ENCODE results near the gene ARL15.

The ARL15 gene

DNA sequence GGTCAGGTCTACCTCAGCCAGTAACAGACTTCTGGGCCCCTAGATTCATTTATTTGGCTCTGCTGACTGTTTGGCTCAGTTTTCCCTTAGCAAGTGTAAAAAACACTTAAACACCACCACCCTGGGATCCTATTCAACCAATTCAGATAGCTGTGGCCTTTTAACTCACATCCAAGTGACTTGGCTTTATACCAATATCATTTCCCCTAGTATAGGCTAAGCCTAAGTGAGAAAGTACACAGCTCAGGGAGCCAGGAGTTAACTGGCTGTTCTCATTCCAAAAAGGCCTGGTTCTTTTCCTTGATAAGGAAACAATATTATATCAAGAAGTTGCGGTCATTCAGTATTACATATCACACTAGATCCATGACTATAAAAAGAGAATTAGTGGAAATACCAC, 163.5 kb downstream of the ARL15 start:
- TF ChIP-seq, protein P1, sequence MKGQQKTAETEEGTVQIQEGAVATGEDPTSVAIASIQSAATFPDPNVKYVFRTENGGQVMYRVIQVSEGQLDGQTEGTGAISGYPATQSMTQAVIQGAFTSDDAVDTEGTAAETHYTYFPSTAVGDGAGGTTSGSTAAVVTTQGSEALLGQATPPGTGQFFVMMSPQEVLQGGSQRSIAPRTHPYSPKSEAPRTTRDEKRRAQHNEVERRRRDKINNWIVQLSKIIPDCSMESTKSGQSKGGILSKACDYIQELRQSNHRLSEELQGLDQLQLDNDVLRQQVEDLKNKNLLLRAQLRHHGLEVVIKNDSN (IDR thresholded peaks at IDR 0.05) = no peak
- TF ChIP-seq EP300 (IDR thresholded peaks at IDR 0.05; ENCODE audit: borderline replicate concordance) (no peak), NFIC (IDR thresholded peaks at IDR 0.05) (no peak), TCF12 (IDR thresholded peaks at IDR 0.05; ENCODE audit: low read depth) (no peak), CREB1 (IDR thresholded peaks at IDR 0.05; ENCODE audit: low read depth) (no peak)

DNA sequence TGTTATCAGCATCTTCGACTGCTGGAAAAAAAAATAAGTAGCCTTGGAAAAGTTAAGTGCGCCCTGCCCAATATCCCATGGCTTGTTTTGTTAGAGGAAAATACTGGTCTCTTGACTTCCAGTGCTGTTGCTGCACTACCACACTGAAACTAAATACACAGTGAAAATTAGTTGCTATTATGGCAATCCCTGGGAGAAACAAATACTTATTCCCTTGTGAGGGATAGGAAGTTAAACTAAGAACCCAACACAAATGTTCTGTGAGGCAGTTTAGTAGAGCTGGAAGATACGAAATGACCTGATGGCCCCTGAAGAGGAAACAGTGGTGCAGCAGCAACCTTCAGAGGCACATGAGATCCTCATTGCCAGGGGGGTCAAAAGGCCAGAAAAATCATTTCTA, 164.0 kb downstream of the ARL15 start:
- TF ChIP-seq RAD21 (IDR thresholded peaks at IDR 0.05; ENCODE audit: low read depth) (no peak), ZBTB7A (IDR thresholded peaks at IDR 0.05; ENCODE audit: low read depth) (no peak), TAF1 (IDR thresholded peaks at IDR 0.05; ENCODE audit: low read depth) (no peak), TCF12 (IDR thresholded peaks at IDR 0.05; ENCODE audit: low read depth) (no peak), NFIC (IDR thresholded peaks at IDR 0.05) (no peak), EP300 (IDR thresholded peaks at IDR 0.05; ENCODE audit: borderline replicate concordance) (no peak), FOXM1 (IDR thresholded peaks at IDR 0.05; ENCODE audit: borderline replicate concordance, low read depth) (no peak), YY1 (IDR thresholded peaks at IDR 0.05; ENCODE audit: low read depth) (no peak)
- TF ChIP-seq, protein P1 (IDR thresholded peaks at IDR 0.05) = no peak
- TF ChIP-seq, protein P2, sequence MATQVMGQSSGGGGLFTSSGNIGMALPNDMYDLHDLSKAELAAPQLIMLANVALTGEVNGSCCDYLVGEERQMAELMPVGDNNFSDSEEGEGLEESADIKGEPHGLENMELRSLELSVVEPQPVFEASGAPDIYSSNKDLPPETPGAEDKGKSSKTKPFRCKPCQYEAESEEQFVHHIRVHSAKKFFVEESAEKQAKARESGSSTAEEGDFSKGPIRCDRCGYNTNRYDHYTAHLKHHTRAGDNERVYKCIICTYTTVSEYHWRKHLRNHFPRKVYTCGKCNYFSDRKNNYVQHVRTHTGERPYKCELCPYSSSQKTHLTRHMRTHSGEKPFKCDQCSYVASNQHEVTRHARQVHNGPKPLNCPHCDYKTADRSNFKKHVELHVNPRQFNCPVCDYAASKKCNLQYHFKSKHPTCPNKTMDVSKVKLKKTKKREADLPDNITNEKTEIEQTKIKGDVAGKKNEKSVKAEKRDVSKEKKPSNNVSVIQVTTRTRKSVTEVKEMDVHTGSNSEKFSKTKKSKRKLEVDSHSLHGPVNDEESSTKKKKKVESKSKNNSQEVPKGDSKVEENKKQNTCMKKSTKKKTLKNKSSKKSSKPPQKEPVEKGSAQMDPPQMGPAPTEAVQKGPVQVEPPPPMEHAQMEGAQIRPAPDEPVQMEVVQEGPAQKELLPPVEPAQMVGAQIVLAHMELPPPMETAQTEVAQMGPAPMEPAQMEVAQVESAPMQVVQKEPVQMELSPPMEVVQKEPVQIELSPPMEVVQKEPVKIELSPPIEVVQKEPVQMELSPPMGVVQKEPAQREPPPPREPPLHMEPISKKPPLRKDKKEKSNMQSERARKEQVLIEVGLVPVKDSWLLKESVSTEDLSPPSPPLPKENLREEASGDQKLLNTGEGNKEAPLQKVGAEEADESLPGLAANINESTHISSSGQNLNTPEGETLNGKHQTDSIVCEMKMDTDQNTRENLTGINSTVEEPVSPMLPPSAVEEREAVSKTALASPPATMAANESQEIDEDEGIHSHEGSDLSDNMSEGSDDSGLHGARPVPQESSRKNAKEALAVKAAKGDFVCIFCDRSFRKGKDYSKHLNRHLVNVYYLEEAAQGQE (IDR thresholded peaks at IDR 0.05; ENCODE audit: low read depth) = no peak

DNA sequence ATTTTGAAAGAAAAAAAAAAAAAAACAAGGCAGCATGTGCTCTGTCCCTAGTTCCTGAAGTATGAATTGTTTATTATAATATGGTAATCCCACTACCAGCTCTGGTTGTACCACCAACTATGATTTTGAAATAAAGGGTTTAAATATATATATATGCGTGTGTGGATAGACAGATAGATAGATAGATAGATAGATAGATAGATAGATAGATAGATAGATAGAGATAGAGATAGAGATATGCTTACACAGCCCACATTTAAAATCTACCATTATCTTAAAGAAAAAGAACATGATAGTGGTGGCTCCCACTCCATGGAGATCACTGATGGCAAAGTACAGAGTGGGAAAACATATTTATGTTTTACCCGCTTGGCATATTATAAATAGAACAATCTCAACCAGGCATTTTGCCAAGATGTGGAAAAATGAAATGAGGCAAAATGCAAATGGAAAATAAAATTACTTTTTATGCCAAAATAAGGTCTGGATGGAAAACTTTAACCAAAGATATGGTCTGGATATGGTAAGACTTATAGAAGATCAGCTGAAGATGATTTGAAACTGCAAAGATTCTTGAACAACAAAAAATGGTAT, 170.0 kb downstream of the ARL15 start:
- TF ChIP-seq TCF12 (IDR thresholded peaks at IDR 0.05; ENCODE audit: low read depth) = no peak
- TF ChIP-seq NFIC (IDR thresholded peaks at IDR 0.05) = no peak
- TF ChIP-seq TEAD4 (IDR thresholded peaks at IDR 0.05) = no peak
- no peak for TF ChIP-seq FOXM1 (IDR thresholded peaks at IDR 0.05; ENCODE audit: borderline replicate concordance, low read depth)
- TF ChIP-seq RAD21 (IDR thresholded peaks at IDR 0.05; ENCODE audit: low read depth) = no peak
- no peak for TF ChIP-seq CEBPB (IDR thresholded peaks at IDR 0.05)
- TF ChIP-seq ZBTB7A (IDR thresholded peaks at IDR 0.05; ENCODE audit: low read depth) = no peak
- no peak for TF ChIP-seq EP300 (IDR thresholded peaks at IDR 0.05; ENCODE audit: borderline replicate concordance)

DNA sequence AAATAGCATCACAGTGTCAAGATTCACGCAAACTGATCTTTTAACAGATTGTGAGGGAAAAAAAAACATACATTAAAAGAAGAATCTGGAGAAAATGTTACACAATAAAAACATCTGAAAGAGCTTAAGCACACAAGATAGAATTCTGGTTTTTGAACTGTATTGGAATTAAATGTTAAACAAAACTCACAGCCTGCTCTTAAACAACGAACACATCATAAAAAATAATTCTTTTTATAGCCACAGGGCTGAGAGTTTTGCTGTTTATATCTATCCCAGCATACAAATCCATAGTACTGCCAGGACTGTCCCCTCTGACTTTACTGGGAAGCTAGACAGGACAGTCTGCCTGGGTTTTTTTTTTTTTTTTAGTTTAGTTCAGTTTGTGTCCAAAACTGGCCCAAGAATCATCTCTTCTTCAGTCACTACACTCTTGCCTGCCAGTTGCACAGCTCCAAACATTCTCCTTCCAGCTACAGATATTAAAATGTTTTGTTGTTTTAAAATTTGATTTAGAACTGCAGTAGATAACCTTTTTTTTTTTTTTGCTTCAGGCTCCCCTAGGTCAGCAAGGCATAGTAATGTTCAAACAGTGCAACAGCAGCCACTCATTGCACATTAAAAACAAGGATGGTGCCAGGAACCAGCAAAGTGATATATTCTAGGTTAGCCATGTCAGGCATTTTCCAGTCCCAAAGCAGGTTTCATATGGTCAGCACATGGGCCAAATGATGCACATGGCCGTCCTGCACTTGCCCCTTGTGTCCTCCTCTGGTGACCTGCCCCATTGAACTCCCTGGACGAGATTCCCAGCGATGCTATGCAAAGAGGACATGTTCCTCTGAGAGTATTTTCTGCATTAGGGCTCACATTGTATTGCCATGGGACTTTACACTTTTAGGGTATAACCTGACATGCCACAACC, 173.6 kb downstream of the ARL15 start:
- TF ChIP-seq, protein P1 (IDR thresholded peaks at IDR 0.05) = no peak
- TF ChIP-seq CREB1 (IDR thresholded peaks at IDR 0.05; ENCODE audit: low read depth) = no peak
- TF ChIP-seq TEAD4 (IDR thresholded peaks at IDR 0.05) = no peak
- TF ChIP-seq TCF12 (IDR thresholded peaks at IDR 0.05; ENCODE audit: low read depth) = no peak
- no peak for TF ChIP-seq YY1 (IDR thresholded peaks at IDR 0.05; ENCODE audit: low read depth)
- no peak for TF ChIP-seq CEBPB (IDR thresholded peaks at IDR 0.05)
- TF ChIP-seq ZBTB7A (IDR thresholded peaks at IDR 0.05; ENCODE audit: low read depth) = no peak
- no peak for TF ChIP-seq FOXM1 (IDR thresholded peaks at IDR 0.05; ENCODE audit: borderline replicate concordance, low read depth)
- TF ChIP-seq EGR1 (IDR thresholded peaks at IDR 0.05) = no peak
- TF ChIP-seq, protein P3, sequence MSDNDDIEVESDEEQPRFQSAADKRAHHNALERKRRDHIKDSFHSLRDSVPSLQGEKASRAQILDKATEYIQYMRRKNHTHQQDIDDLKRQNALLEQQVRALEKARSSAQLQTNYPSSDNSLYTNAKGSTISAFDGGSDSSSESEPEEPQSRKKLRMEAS (IDR thresholded peaks at IDR 0.05) = no peak
- TF ChIP-seq TAF1 (IDR thresholded peaks at IDR 0.05; ENCODE audit: low read depth) = no peak
- TF ChIP-seq, protein P2 (IDR thresholded peaks at IDR 0.05; ENCODE audit: low read depth) = no peak
- no peak for TF ChIP-seq NFIC (IDR thresholded peaks at IDR 0.05)
- TF ChIP-seq EP300 (IDR thresholded peaks at IDR 0.05; ENCODE audit: borderline replicate concordance) = no peak
- TF ChIP-seq RAD21 (IDR thresholded peaks at IDR 0.05; ENCODE audit: low read depth) = no peak

DNA sequence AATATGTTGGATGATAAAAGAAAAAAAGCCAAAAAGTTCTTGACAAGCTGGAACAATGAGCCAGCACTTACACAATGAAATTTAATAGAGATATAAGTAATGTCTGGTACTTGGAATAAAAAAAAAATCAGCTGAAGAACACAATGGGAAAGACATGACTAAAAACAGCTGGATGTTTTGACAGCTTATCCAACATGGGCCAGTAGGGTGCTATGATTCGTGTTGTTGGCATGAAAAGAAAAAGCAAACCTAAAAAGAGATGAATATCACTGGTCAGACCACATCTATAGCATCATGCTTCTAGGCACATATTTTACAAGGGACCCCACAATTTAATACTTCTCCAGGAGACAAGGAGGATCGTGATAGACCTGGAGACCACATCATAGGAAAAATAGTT, 175.3 kb downstream of the ARL15 start:
- TF ChIP-seq FOXM1 (IDR thresholded peaks at IDR 0.05; ENCODE audit: borderline replicate concordance, low read depth) (no peak), RAD21 (IDR thresholded peaks at IDR 0.05; ENCODE audit: low read depth) (no peak), EP300 (IDR thresholded peaks at IDR 0.05; ENCODE audit: borderline replicate concordance) (no peak)

Data from Ishikawa (cell line).